Femur (tissue), 1 donor: Measurements from ENCODE around the gene NUDT15.
"Not testable (repeated sequence)": the region's sequence is repeated elsewhere in the genome, so short reads cannot be mapped to it uniquely, and the experiment has no call there.

ENCODE experiments used
- DNase-seq: peaks from one replicate; pipeline ENCODE4 v3.0.0-alpha.2; 2017

The NUDT15 gene

GRCh38 chr13:48043789-48044503 is 6.4 kb downstream of the NUDT15 start:
- no peak for DNase-seq

- no peak for DNase-seq
These were observed 13.0 kb downstream of the NUDT15 start for GRCh38 chr13:48050550-48050949.

- no peak for DNase-seq
These were observed 17.1 kb downstream of the NUDT15 start for GRCh38 chr13:48054601-48055000.

- no peak for DNase-seq
These were observed 18.2 kb downstream of the NUDT15 start for GRCh38 chr13:48055712-48056111.

GRCh38 chr13:48058536-48058935 is 21.0 kb downstream of the NUDT15 start:
- DNase-seq, result not testable (repeated sequence)

- not testable (repeated sequence) for DNase-seq
These were observed 22.4 kb downstream of the NUDT15 start for GRCh38 chr13:48059951-48060350.

- DNase-seq, result no peak
These were observed 28.9 kb downstream of the NUDT15 start for GRCh38 chr13:48066310-48066989.

- DNase-seq, result no peak
These were observed 30.5 kb downstream of the NUDT15 start for GRCh38 chr13:48068036-48068435.

- no peak for DNase-seq
These were observed 31.4 kb downstream of the NUDT15 start for GRCh38 chr13:48068952-48069351.

- DNase-seq, result no peak
These were observed 32.0 kb downstream of the NUDT15 start for GRCh38 chr13:48069573-48069972.

- DNase-seq, result no peak
These were observed 33.4 kb downstream of the NUDT15 start for GRCh38 chr13:48070942-48071341.

- no peak for DNase-seq
These were observed 34.8 kb downstream of the NUDT15 start for GRCh38 chr13:48072304-48072703.

GRCh38 chr13:48072787-48073186 is 35.3 kb downstream of the NUDT15 start:
- DNase-seq, result no peak

- no peak for DNase-seq
These were observed 36.5 kb downstream of the NUDT15 start for GRCh38 chr13:48074006-48074405.

GRCh38 chr13:48078251-48078656 is 40.7 kb downstream of the NUDT15 start:
- no peak for DNase-seq

- DNase-seq, result no peak
These were observed 44.2 kb downstream of the NUDT15 start for GRCh38 chr13:48081739-48082138.

GRCh38 chr13:48086272-48086671 is 48.7 kb downstream of the NUDT15 start:
- no peak for DNase-seq

GRCh38 chr13:48093588-48093987 is 56.1 kb downstream of the NUDT15 start:
- DNase-seq, result no peak

GRCh38 chr13:48094404-48094780 is 56.9 kb downstream of the NUDT15 start:
- peak; percentile 24 for DNase-seq

- DNase-seq, result peak; percentile 98
These were observed 57.4 kb downstream of the NUDT15 start, which contains the start of gene MED4 for GRCh38 chr13:48094781-48095502. Gene MED4 (minus strand): TSS chr13:48095104. CDS start chr13:48095078, 26 bp downstream.

GRCh38 chr13:48096670-48097069 is 59.1 kb downstream of the NUDT15 start:
- no peak for DNase-seq
